Right lobe of liver (tissue), 6 donors: ENCODE results near the gene AQP7. TPM values are rescaled to one million over a fixed set of nuclear protein-coding genes. Genes with fewer than 3 reads are reported as not detected.

ENCODE experiments used
- ATAC-seq, 4 donors: fragments of 200-7000 bp; cut with Tn5 transposase; one replicate each; pipeline ENCODE4 v1.9.1; 2020; ENCODE audit warnings: mild to moderate bottlenecking in 4 of 4, moderate library complexity in 4 of 4
- DNase-seq, 3 donors: peaks; one replicate each; pipeline ENCODE4 v3.0.0-alpha.2; 2020
- H3K27ac ChIP-seq, 3 donors: fragments of 200-600 bp; one replicate each; pipeline ENCODE4 v1.8.0; 2022
- H3K27me3 ChIP-seq, 2 donors: fragments of 200-600 bp; one replicate each; pipeline ENCODE4 v1.8.0; 2022
- H3K36me3 ChIP-seq, 4 donors: fragments of 200-600 bp; sonication (generic) in 1 of 4; one replicate each; pipeline versions ENCODE4 v1.5.1 to v1.8.0; 2017 to 2022; ENCODE audit warnings: control low read depth in 1 of 4
- H3K4me1 ChIP-seq, 4 donors: fragments of 200-600 bp; sonication (generic) in 1 of 4; one replicate each; pipeline versions ENCODE4 v1.5.1 to v1.8.0; 2017 to 2022; ENCODE audit warnings: control low read depth in 1 of 4
- H3K4me3 ChIP-seq, 3 donors: fragments of 200-600 bp; one replicate each; pipeline ENCODE4 v1.8.0; 2022
- H3K9me3 ChIP-seq, 4 donors: fragments of 200-600 bp; sonication (generic) in 1 of 4; one replicate each; pipeline versions ENCODE4 v1.5.1 to v1.8.0; 2017 to 2022; ENCODE audit warnings: control low read depth in 1 of 4
- CTCF ChIP-seq, 4 donors: fragments of 200-600 bp in 3 of 4; fragments of 450-650 bp in 1 of 4; IDR thresholded peaks; one replicate each; pipeline versions ENCODE4 v1.5.1 to v1.8.0; 2016 to 2022; ENCODE audit warnings: antibody characterized with exemption in 4 of 4, mild to moderate bottlenecking in 2 of 4
- POLR2A ChIP-seq: fragments of 450-650 bp; IDR thresholded peaks from one replicate; pipeline ENCODE4 v1.6.1; 2017; ENCODE audit warnings: antibody characterized with exemption, mild to moderate bottlenecking
- WGBS: methylation state at CpG from one replicate; pipeline ENCODE4 v1.1.6; 2018; ENCODE audit warnings: low coverage, low lambda C conversion rate; ENCODE audit not compliant: insufficient coverage; ENCODE audit errors: missing lambda C conversion rate; 5-methylcytosine and 5-hydroxymethylcytosine counted together
- intact Hi-C, 2 donors: fragments of 100-400 bp; cut with DNase I; formaldehyde crosslinking; loops; one replicate each; pipeline versions ENCODE4 v1.11.2 to v1.14.1; 2022
- total RNA-seq, 6 experiments: library from RNA; depleted of rRNA in 2 of 6; stranded (reverse); fragments of >200 nt in 2 of 6; fragmentation: NEBNext Ultra II Directional in 3 of 6; extraction: Animal tissue kit (Norgen Biotek cat#: 25700) in 3 of 6; gene quantifications; one replicate each; pipeline versions ENCODE4 v1.1.0 to v1.2.4, GENCODE V29; 2016 to 2023
- donor health status: DM: no; HTN: yes; CAD: no.
- donor health status: DM: no; HTN: no; CAD: no.
- donor health status: DM: no; HTN: no; CAD: no.
- donor health status: DM: no; HTN: yes; CAD: no.
- donor health status: DM: no; HTN: yes; CAD: no.

AQP7 gene
- total RNA-seq, 6 experiments from 2014 or later: 10.4 to 25.1 (median 16.6) TPM

- H3K36me3 ChIP-seq: peaks cover 0 to 22% (median 4%) of the 10 kb centered on the region in 4 donors
- ATAC-seq (peak; percentile 76 to 86 (median 82)), DNase-seq (peak; percentile 89 to 94 (median 91))
- intact Hi-C loops: no loop called here
- H3K4me1 ChIP-seq: peaks cover 0 to 42% (median 8%) of the 10 kb centered on the region in 4 donors
- H3K9me3 ChIP-seq: no peaks in the 10 kb centered on the region
- TF ChIP-seq POLR2A (peak; percentile 80), CTCF (IDR thresholded peaks at IDR 0.05) (peak; percentile 28 to 38 (median 36))
- peak within 1 kb of the TSS; percentile 79 to 93 (median 89) for H3K27ac ChIP-seq
- H3K27me3 ChIP-seq: no peaks in the 10 kb centered on the region
- 0% methylated on average over 10 of the region's 50 CpGs for WGBS
- H3K4me3 ChIP-seq: peak within 1 kb of the TSS; percentile 68 to 73 (median 73)
Measured at GRCh38 chr9:33446946-33447798, 44.8 kb upstream of the AQP7 start, which contains the start of gene AQP3. Gene AQP3, minus strand, starts transcription at chr9:33447593. Its CDS starts 63 bp downstream, at chr9:33447530.

GRCh38 chr9:33446240-33446945, 44.0 kb upstream of the AQP7 start:
- Histone ChIP-seq H3K4me3 (peak overlapping the region; percentile 68 to 73 (median 73)), H3K36me3 (peaks cover 0 to 28% (median 6%) of the 10 kb centered on the region in 4 donors), H3K4me1 (peaks cover 0 to 42% (median 8%) of the 10 kb centered on the region in 4 donors), H3K9me3 (no peaks in the 10 kb centered on the region), H3K27me3 (no peaks in the 10 kb centered on the region), H3K27ac (peak overlapping the region; percentile 79 to 93 (median 89))
- WGBS: 5% methylated on average over 6 of the region's 12 CpGs
- peak; percentile 63 to 75 (median 72) for ATAC-seq
- intact Hi-C loops: no loop called here
- no peak for TF ChIP-seq CTCF (IDR thresholded peaks at IDR 0.05)
- peak; percentile 61 for TF ChIP-seq POLR2A
- DNase-seq: no peak

- TF ChIP-seq POLR2A: no peak
- TF ChIP-seq CTCF (IDR thresholded peaks at IDR 0.05): no peak
- H3K4me3 ChIP-seq: peak overlapping the region; percentile 68 to 73 (median 73)
- peak overlapping the region; percentile 79 to 93 (median 89) for H3K27ac ChIP-seq
- no peaks in the 10 kb centered on the region for H3K9me3 ChIP-seq
- WGBS: 39% methylated on average over 8 of the region's 11 CpGs
- intact Hi-C loops: no loop called here
- peak; percentile 0 to 18 (median 7) for ATAC-seq
- peaks cover 0 to 28% (median 6%) of the 10 kb centered on the region in 4 donors for H3K36me3 ChIP-seq
- no peaks in the 10 kb centered on the region for H3K27me3 ChIP-seq
- peak; percentile 59 to 80 (median 77) for DNase-seq
- H3K4me1 ChIP-seq: peaks cover 0 to 42% (median 8%) of the 10 kb centered on the region in 4 donors
Measured at GRCh38 chr9:33445389-33446239, 43.2 kb upstream of the AQP7 start.
